GM18951 (cell line): Measurements from ENCODE around the gene DDX56.

Experiments used
- POLR2A ChIP-seq: IDR thresholded peaks from 4 replicates; pipeline ENCODE4 v1.6.1; 2011; ENCODE audit warnings: mild to moderate bottlenecking; ENCODE audit not compliant: insufficient read length, insufficient read depth; ENCODE audit errors: extremely low read depth
- in situ Hi-C: fragments of 300-500 bp; cut with MboI; formaldehyde crosslinking; loops from one replicate; pipeline ENCODE4 v1.12.0; 2022; ENCODE audit warnings: low sequenced_read_pairs, mixed read lengths, inconsistent platforms; ENCODE audit not compliant: unreplicated experiment

The DDX56 gene

DNA sequence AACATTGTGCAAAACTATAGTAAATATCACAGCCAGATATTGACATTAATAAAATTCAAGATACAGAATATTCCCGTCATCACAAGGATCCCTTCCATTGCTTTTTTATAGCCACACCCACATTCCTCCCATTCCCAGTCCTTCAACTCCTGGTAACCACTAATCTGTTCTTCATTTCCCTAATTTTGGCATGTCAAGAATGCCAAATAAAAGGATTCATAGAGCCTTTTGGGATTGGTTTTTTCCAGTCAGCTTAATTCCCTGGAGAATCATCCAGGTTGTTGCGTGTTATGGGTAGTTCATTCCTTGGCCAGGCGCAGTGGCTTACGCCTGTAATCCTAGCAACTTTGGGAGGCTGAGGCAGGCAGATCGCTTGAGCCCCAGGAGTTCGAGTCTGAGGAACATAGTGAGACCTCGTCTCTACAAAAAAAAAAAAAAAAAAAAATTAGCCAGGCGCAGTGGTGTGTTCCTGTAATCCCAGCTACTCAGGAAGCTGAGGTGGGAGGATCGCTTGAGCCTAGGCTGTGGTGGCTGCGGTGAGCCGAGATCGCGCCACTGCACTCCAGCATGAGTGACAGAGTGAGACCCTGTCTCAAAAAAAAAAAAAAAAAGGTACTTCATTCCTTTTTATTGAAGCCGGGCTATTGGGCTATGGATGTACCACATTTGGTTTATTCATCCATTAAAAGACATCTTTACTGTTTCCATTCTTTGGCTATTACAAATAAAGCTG, 35.4 kb upstream of the DDX56 start:
- no peak for TF ChIP-seq POLR2A
- in situ Hi-C loops = no loop called here

DNA sequence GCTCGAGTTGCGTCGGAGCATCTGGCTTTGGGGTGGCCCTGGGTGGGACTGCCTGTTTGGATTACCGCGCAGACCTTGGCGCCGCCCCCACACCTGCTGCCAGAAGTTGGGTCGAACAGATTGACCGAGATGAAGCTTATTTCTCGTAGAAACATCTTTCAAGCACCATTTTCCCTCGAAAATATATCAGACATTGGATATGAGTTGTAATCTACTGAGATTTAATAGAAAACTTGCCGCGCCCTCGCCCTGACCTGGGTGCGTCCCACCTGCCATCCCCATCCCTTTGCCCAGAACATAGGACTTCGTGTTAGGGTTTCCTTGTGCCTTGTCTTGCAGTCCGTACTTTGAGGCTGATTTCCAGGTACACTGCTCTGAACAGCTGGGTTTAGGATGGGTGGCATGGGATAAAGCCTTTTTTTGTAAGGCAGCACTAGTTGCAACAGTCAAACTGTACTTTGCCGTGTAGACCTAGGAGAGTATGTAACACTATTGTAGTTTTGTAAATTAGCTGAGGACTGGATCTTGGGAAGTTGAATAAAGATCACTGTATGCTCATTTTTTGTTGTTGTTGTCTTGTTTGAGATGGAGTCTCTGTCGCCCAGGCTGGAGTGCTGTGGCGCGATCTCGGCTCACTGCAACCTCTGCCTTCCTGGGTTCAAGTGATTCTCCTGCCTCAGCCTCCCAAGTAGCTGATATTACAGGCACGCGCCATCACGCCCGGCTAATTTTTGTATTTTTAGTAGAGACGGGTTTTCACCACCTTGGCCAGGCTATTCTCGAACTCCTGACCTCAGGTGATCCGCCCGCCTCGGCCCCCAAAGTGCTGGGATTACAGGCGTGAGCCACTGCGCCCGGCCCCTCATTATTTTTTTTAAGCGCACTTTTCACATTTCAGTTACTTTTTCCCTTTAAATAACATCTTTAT, 33.7 kb upstream of the DDX56 start:
- in situ Hi-C loops = no loop called here
- TF ChIP-seq POLR2A = no peak

DNA sequence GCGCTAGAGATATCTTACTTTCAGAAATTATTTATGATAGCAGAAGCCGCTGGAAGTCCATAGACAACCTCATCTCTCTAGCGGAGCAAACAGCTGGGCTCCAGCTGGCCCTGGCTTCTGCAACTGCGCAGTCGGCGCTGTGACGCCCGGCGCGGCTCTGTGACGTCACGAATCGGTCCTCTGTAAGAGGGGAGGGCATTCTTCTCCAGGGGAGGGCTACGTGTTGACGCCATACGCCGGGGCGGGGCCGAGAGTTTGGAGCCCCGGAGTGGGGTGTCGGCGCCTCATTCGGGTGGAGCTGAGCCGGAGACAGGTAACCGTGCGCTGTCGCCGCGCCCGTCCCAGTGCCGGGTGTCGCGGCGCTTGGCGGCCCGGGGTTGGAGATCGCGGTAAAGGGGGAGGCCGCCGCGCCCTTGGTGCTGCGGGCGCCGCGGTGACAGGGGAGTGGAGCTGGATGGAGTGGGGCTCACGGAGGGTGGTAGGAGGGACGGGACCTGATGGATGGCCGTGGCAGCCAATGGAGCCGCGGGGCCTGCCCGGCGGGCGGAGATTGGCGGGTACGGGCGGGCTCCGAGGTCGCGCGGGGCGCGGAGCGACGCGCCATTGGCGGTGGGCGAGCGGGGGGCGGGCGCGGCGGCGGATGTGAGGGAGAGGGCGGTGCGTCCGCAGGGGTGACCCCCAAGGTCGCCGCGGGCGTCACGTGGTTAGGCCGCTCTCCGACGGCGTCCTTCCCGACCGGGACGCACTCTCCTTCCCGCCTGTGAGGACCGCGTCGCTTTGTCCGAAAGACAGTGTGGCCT, 32.8 kb upstream of the DDX56 start, which contains the start of gene OGDH:
OGDH (plus strand) TSS at position 287 of the 800 bp plus-strand sequence. CDS start 17,717 bp downstream, outside the sequence.
- TF ChIP-seq POLR2A = peak; percentile 98
- in situ Hi-C loops = no loop called here

DNA sequence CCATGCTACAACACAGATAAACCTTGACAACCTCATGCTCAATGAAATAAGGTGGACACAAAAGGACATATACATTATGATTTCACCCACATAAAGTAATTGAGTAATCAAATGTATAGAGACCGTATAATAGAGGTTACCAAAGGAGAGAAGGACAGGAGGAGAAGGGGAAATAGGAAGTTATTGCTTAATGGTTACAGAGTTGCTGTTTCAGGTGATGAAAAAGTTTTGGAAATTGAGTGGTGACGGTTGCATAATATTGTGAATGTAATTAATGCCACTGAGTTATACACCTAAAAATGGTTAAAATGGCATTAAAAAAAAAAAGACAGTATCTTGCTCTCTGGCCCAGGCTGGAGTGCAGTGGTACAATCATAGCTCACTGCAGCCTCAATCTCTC, 31.2 kb upstream of the DDX56 start:
- no peak for TF ChIP-seq POLR2A
- in situ Hi-C loops = no loop called here

DNA sequence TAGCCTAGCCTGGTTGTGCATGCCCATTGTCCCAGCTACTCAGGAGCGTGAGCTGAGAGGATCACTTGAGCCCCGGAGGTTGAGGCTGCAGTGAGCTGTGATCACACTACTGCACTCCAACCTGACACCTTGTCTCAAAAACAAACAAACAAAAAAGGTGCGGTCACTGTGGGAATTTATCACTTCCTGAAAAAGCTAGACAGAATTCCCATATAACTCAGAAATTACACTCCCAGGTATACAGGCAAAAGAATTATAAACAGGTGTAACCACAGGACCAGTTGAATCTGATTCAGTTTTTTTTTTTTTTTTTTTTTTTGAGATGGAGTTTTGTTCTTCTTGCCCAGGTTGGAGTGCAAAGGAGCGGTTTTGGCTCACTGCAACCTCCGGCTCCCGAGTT, 29.5 kb upstream of the DDX56 start:
- in situ Hi-C loops = no loop called here
- no peak for TF ChIP-seq POLR2A

DNA sequence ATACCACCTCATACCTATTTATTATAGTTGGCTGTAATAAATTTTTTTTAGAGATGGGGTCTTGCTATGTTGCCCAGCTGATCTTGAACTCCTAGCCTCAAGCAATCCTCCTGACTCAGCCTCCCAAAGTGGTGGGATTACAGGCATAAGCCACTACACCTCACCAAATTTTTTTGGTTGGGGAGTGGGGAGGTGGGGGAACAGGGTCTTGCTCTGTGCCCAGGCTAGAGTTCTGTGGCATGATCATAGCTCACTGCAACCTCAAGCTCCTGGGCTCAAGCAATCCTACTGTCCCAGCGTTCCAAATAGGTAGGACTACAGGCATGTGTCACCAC, 28.8 kb upstream of the DDX56 start:
- in situ Hi-C loops = no loop called here
- TF ChIP-seq POLR2A = no peak

DNA sequence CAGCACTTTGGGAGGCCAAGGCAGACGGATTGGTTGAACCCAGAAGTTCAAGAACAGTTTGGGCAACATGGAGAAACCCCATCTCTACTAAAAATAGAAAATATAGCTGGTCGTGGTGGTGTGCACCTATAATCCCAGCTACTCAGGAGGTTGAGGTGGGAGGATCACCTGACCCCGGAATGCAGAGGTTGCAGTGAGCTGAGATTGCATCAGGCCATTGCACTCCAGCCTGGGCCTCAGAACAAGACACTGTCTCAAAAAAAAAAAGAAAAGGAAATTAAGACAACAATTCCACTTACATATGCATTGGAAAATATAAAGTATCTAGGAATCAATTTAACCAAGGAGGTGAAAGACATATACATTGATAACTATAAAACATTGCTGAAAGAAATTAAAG, 25.5 kb upstream of the DDX56 start:
- in situ Hi-C loops = loop anchor here (25.0 kb wide), 1 partner anchor 538 kb away; no protein-coding TSS in a partner anchor

DNA sequence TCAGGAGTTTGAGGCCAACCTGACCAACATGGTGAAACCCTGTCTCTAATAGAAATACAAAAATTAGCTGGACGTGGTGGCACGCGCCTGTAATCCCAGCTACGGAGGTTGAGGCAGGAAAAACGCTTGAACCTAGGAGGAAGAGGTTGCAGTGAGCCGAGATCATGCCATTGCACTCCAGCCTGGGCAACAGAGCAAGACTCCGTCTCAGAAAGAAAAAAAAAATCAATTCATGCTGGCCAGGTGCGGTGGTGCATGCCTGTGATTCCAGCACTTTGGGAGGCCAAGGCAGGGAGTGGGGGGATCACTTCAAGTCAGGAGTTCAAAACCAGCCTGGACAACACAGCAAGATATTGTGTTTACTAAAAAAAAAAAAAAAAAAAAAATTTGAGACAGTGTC, 23.5 kb upstream of the DDX56 start:
- in situ Hi-C loops = loop anchor here (25.0 kb wide), 1 partner anchor 540 kb away; no protein-coding TSS in a partner anchor

More for the DNA sequence above, 25.5 kb upstream of the DDX56 start:
- no peak for TF ChIP-seq POLR2A

DNA sequence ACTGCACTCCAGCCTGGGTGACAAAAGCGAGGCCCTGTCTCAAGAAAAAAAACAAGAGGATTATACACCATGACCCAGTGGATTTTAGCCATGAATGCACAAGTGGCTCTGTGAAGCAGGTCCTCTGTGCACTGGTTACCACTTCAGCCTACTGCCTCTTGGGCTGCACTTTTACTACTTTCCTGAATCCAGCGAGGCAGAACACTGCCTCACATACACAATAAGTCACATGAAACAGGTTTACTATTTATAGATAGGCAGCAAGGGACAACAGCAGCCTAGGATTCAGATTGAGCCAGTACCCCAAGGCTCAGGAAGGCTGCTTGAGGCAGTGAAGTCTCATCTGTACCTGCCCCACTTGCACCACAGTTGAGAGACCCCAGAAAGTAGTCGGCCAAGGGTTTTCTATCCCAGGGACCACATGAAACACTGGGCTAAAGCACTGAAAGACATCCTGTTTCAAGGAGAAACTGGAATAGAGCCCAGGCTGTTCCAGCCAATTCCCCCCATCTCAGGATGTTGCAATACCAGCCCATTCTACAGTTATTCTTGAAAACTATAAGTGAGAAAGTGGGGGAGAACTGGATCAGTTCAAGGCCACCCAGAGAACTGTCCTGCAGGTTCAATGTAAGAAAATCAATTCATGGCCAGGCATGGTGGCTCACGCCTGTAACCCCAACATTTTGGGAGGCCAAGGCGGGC, 22.4 kb upstream of the DDX56 start:
- in situ Hi-C loops = loop anchor here (25.0 kb wide), 1 partner anchor 541 kb away; no protein-coding TSS in a partner anchor
- no peak for TF ChIP-seq POLR2A

DNA sequence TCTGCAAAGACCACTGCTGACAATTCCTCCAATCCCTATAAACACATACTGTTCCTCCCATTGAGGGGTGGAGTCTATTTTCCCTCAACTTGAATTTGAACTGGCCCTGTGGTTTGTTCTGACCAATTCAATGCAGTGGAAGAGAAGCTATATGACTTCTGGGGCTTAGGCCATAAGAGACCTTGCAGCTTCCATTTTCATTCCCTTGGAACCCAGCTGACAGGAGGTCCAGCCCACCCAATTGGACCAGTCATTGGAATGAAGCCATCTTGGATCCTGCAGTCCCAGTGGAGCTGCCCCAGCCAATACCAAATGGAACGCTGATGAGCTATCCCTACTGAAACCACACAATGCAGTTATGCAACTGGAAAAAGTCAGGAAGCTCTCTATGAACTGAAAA, 17.2 kb upstream of the DDX56 start:
- no peak for TF ChIP-seq POLR2A
- in situ Hi-C loops = loop anchor here (25.0 kb wide), 1 partner anchor 546 kb away; no protein-coding TSS in a partner anchor

DNA sequence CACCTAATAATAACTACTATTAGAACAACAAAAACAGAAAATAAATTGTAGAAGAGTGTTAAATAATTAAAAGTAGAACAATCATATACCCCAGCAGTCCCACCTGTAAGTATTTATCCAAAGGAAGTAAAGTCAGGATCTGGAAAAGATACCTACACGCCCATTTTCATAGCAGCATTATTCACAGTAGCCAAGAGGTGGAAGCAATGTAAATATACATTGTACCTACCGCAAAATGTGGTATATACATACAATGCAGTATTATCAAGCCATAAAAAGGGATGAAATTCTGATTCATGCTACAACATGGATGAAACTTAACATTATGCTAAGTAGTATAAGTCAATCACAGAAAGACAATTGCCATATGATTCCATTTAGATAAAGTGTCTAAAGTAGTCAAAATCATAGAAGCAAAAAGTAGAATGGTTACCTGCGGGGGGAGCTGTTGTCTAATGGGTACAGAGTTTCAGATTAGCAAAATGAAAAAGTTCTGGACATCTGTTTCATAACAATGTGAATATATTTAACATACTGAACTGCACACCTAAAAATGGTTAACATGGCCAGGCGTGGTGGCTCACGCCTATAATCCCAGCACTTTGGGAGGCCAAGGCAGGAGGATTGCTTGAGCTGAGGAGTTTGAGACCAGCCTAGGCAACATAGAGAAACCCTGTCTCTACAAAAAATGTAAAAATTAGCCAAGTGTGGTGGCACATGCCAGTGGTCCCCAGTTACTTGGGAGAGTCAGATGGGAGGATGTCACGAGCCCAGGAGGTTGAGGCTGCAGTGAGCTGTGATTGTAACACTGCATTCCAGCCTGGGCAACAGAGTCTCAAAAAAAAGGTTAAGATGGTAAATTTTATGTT, 14.4 kb upstream of the DDX56 start:
- no peak for TF ChIP-seq POLR2A
- in situ Hi-C loops = loop anchor here (25.0 kb wide), 1 partner anchor 549 kb away; no protein-coding TSS in a partner anchor
